Inferior parietal cortex (tissue), 1 donor: Measurements from ENCODE around the gene LASP1NB.
A peak's percentile ranks its signal among the peaks of the same experiment; 100 is the strongest.

ENCODE experiments used
- DNase-seq: peaks from one replicate; pipeline ENCODE4 v3.0.0-alpha.2; 2016; ENCODE audit errors: extremely low spot score

The LASP1NB gene

GRCh38 chr17:38925263-38925995, at the start of gene LASP1NB:
Gene LASP1NB, plus strand, starts transcription at chr17:38925614.
- DNase-seq, result peak; percentile 83

- no peak for DNase-seq
These were observed 48.1 kb upstream of the LASP1NB start for GRCh38 chr17:38877130-38877851.

- DNase-seq, result no peak
These were observed 45.3 kb upstream of the LASP1NB start for GRCh38 chr17:38879878-38880665.

- no peak for DNase-seq
These were observed 43.7 kb upstream of the LASP1NB start for GRCh38 chr17:38881600-38882191.

- DNase-seq, result no peak
These were observed 42.5 kb upstream of the LASP1NB start for GRCh38 chr17:38882870-38883269.

- no peak for DNase-seq
These were observed 41.6 kb upstream of the LASP1NB start for GRCh38 chr17:38883592-38884526.

- no peak for DNase-seq
These were observed 40.2 kb upstream of the LASP1NB start for GRCh38 chr17:38885044-38885727.

GRCh38 chr17:38885728-38886642, 39.4 kb upstream of the LASP1NB start:
- peak; percentile 69 for DNase-seq

- DNase-seq, result no peak
These were observed 38.8 kb upstream of the LASP1NB start for GRCh38 chr17:38886643-38887010.

- no peak for DNase-seq
These were observed 36.6 kb upstream of the LASP1NB start for GRCh38 chr17:38888842-38889241.

- DNase-seq, result no peak
These were observed 35.5 kb upstream of the LASP1NB start for GRCh38 chr17:38889745-38890409.

GRCh38 chr17:38890410-38890746, 35.0 kb upstream of the LASP1NB start:
- DNase-seq, result no peak

GRCh38 chr17:38891441-38891840, 34.0 kb upstream of the LASP1NB start:
- no peak for DNase-seq

- DNase-seq, result no peak
These were observed 33.3 kb upstream of the LASP1NB start for GRCh38 chr17:38892083-38892482.

- no peak for DNase-seq
These were observed 32.8 kb upstream of the LASP1NB start for GRCh38 chr17:38892620-38893019.

GRCh38 chr17:38893113-38893512, 32.3 kb upstream of the LASP1NB start:
- no peak for DNase-seq

- no peak for DNase-seq
These were observed 31.8 kb upstream of the LASP1NB start for GRCh38 chr17:38893607-38894006.

GRCh38 chr17:38894276-38894675, 31.1 kb upstream of the LASP1NB start:
- DNase-seq, result no peak
